IMR-90 (cell line): Measurements from ENCODE around the gene SAXO1.

ENCODE experiments used
- CTCF ChIP-seq: conservative IDR thresholded peaks from 2 replicates; pipeline ENCODE4 v1.5.1; 2012; ENCODE audit warnings: mild to moderate bottlenecking, low read depth, low read length, improper control_type of control experiment
- POLR2A ChIP-seq: IDR thresholded peaks from 2 replicates; pipeline ENCODE4 v1.6.1; 2012; ENCODE audit warnings: mild to moderate bottlenecking, low read depth, low read length
- RAD21 ChIP-seq: IDR thresholded peaks from 2 replicates; pipeline ENCODE4 v1.6.1; 2012; ENCODE audit warnings: low read length, improper control_type of control experiment

GRCh38 chr9:18997151-18997550 lies 35.9 kb downstream of the SAXO1 start:
- TF ChIP-seq CTCF (no peak), RAD21 (no peak), POLR2A (no peak)
